Upper lobe of left lung (tissue), 4 donors: Measurements from ENCODE around the gene POGK.

Experiments used
- CTCF ChIP-seq, 6 experiments: fragments of 450-650 bp in 4 of 6; fragments of 200-600 bp in 2 of 6; sonication (generic) in 2 of 6; IDR thresholded peaks; one replicate each; pipeline ENCODE4 v1.5.1; 2016 to 2019; ENCODE audit warnings: antibody characterized with exemption in 6 of 6
- POLR2A ChIP-seq, 4 donors: fragments of 450-650 bp; IDR thresholded peaks; one replicate each; pipeline ENCODE4 v1.5.1; 2016 to 2017; ENCODE audit warnings: antibody characterized with exemption in 4 of 4, mild to moderate bottlenecking in 2 of 4

GRCh38 chr1:166902279-166902678, 63.0 kb downstream of the POGK start:
- TF ChIP-seq POLR2A (IDR thresholded peaks at IDR 0.05) (no peak), CTCF (IDR thresholded peaks at IDR 0.05) (no peak)
